GM06990 (cell line): ENCODE results near the gene OTOS.

Experiments used
- DNase-seq: peaks from one replicate; pipeline ENCODE4 v3.0.0-alpha.2; 2011; ENCODE audit not compliant: insufficient read length; ENCODE audit errors: extremely low read depth
- H3K27me3 ChIP-seq: replicated peaks from 2 replicates; pipeline ENCODE4 v1.6.0; 2011; ENCODE audit warnings: low read length; ENCODE audit not compliant: control insufficient read depth, insufficient read depth
- H3K36me3 ChIP-seq: 2 replicates; pipeline ENCODE4 v1.5.1; 2011; ENCODE audit warnings: low read length; ENCODE audit not compliant: control insufficient read depth, insufficient read depth
- H3K4me3 ChIP-seq: replicated peaks from 2 replicates; pipeline ENCODE4 v1.5.1; 2011; ENCODE audit warnings: low read depth, mild to moderate bottlenecking, control low read depth, low read length
- TF ChIP-seq, protein P1 (sequence below): IDR thresholded peaks from 2 replicates; pipeline ENCODE4 v1.5.1; 2011; ENCODE audit warnings: low read length, control low read depth, mild to moderate bottlenecking, inconsistent platforms; ENCODE audit not compliant: insufficient read depth, poor library complexity, severe bottlenecking

The OTOS gene

DNA sequence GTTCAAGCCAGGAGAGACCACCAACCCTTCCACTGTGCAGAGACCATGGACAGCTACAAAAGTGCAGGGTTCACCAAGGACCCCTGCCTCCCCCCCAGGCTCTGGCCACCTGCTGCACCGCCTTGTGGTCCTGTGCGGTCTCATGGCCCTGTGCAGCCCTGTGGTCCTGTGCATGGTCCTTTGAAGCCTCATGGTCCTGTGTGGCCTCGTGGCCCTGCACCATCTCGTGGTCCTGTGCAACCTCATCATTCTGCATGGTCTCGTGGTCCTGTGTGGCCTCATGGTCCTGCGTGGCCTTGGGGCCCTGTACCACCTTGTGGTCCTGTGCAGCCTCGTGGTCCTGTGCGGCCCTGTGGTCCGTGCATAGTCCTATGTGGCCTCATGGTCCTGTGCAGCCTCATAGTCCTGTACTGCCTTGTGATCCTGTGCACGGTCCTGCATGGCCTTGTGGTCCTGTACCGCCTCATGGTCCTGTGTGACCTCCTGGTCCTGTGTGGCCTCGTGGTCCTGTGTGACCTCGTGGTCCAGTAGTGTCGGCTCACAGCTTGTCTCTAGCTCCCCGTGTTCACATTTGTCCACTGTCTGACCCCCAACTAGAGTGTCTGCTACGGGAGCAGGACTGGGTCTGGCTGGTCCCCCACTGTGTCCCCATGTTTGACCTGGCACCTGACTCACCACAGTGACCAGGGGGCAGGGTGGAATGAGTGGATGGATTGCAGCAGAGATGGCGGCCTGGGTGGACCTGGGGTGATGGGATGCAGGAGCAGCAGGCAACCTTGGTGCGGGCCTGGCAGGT lies 20.0 kb upstream of the OTOS start:
- H3K4me3 ChIP-seq = no peak overlapping the region
- TF ChIP-seq, protein P1, sequence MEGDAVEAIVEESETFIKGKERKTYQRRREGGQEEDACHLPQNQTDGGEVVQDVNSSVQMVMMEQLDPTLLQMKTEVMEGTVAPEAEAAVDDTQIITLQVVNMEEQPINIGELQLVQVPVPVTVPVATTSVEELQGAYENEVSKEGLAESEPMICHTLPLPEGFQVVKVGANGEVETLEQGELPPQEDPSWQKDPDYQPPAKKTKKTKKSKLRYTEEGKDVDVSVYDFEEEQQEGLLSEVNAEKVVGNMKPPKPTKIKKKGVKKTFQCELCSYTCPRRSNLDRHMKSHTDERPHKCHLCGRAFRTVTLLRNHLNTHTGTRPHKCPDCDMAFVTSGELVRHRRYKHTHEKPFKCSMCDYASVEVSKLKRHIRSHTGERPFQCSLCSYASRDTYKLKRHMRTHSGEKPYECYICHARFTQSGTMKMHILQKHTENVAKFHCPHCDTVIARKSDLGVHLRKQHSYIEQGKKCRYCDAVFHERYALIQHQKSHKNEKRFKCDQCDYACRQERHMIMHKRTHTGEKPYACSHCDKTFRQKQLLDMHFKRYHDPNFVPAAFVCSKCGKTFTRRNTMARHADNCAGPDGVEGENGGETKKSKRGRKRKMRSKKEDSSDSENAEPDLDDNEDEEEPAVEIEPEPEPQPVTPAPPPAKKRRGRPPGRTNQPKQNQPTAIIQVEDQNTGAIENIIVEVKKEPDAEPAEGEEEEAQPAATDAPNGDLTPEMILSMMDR = no peak
- no peaks in the 10 kb centered on the region for H3K27me3 ChIP-seq
- no peak for DNase-seq
- H3K36me3 ChIP-seq = no peaks in the 10 kb centered on the region

DNA sequence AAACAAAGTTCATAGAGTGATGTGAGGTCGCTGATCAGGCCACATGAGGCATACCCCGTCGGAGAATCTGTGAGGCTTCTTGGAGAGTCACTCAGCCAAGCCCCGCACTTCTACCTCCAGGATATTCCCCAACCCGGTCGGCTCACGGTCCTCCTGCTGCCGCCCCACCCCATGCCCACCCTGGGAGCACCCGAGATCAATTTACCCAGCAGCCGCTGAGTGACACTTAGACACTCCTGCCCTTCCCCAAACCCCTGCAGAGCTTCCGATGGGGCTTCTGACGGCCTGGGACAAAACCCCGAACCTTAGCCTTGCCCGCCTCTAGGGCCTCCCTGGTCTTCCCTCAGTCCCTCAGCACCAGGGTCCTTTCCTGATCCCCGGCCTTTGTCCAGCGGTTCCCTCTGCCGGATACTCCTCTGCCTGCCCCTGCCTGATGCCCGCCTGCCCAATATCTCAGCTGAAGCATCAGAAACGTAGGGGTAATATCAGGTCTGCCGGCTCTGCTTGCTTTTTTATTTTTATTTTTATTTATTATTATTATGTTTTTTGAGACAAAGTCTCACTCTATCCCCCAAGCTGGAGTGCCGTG lies 18.9 kb upstream of the OTOS start:
- H3K27me3 ChIP-seq = no peaks in the 10 kb centered on the region
- DNase-seq = no peak
- TF ChIP-seq, protein P1 = no peak
- H3K36me3 ChIP-seq = no peaks in the 10 kb centered on the region
- no peak overlapping the region for H3K4me3 ChIP-seq

DNA sequence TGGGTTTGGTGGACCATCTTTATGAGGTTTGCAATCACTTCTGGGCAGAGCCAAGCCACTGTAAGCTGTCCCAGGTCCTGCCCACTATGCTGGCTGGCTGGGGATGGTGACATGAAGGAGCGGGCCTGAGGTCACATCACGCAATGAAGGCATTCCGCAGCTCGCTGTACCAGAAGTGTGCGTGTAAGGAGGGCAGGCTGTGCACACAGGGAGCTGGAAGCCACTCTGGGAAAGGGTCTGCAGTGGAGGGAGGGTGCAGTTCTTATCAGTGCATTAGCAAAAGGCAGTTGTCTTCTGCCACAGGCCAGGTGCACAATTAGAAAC lies 16.7 kb upstream of the OTOS start:
- Histone ChIP-seq H3K4me3 (no peak overlapping the region), H3K36me3 (no peaks in the 10 kb centered on the region), H3K27me3 (no peaks in the 10 kb centered on the region)
- TF ChIP-seq, protein P1 = no peak
- DNase-seq = no peak

DNA sequence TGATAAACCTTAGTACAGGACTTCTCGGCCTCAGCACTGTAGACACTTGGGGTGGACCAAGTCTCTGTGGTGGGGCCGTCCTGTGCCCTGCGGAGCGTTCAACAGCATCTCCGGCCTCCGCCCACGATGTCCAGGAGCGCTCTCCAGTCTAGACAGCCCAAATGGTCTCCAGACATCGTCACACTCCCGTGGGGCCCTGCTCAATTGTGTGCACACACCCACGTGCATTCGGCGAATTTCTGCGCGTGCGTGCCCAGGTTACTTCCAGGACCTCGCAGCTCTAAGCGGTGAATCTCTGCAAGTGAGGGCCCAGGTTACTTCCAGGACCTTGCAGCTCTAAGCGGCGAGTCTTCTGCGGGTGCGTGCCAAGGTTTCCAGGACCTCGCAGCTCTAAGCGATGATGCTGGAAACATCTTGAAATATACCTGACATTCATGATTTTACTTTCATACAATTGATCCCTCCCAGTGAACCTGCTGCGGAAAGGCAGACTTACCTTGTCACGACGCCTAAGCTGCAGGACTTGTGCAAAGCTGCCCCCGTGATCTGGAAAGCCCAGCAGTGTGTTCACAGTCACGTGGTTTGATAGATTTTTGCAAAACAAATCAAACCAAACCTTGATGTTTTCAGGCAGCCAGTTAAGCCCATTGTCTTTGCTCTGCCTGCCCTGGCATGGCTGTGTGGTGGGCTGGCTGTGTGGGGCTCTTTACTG lies 16.1 kb upstream of the OTOS start:
- TF ChIP-seq, protein P1 = no peak
- no peaks in the 10 kb centered on the region for H3K36me3 ChIP-seq
- no peaks in the 10 kb centered on the region for H3K27me3 ChIP-seq
- H3K4me3 ChIP-seq = no peak overlapping the region
- no peak for DNase-seq

DNA sequence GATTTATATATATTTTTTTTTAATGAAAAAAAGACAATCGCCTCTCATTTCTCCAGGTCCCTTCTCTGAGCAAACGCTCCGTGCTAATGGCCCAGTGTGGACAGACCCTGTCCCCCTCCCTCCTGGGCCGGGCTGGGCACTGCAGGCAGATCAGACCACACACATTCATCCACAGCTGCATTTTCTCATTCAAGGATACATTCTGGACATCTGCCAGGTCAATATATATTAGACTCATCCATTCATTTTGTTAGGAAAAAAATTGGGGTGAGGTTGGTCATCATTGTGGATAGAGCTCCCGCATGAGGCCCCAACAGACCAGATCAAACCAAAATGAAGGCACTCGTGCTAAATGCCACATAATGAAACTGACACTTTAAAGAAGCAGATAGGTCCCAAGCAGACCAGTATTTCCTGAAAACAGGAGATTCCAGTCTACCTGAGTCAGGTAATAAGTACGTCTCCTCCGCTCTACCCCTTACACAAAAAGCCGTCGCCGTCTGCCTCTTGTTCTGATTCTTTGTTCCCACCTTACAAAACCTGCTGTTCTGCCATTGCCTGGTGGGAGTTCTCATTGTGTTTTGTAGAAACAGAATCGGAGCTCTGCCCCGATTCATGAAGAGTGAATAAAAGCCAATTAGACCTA lies 15.4 kb upstream of the OTOS start:
- no peaks in the 10 kb centered on the region for H3K27me3 ChIP-seq
- H3K36me3 ChIP-seq = no peaks in the 10 kb centered on the region
- no peak for DNase-seq
- TF ChIP-seq, protein P1 = no peak
- no peak overlapping the region for H3K4me3 ChIP-seq
